NT2/D1 (cell line): ENCODE measurements around the gene ANKS6.

ENCODE experiments used
- YY1 ChIP-seq: IDR thresholded peaks from 2 replicates; pipeline ENCODE4 v1.6.1; 2011; ENCODE audit not compliant: insufficient read length, insufficient read depth
- ZNF274 ChIP-seq: IDR thresholded peaks from 2 replicates; pipeline ENCODE4 v1.6.1; 2011; ENCODE audit warnings: mild to moderate bottlenecking, low read depth, low read length

- no peak for TF ChIP-seq YY1
- TF ChIP-seq ZNF274, result no peak
Observed at GRCh38 chr9:98738741-98739140, 57.6 kb downstream of the ANKS6 start.
